HL-60/S4 treated with phorbol 12-myristate 13-acetate at 8.2 ng/mL for 4 days and 3 days (cell line): Measurements from ENCODE around the gene ARPIN.
"Not testable (repeated sequence)": the region's sequence is repeated elsewhere in the genome, so short reads cannot be mapped to it uniquely, and the experiment has no call there.

Source experiments
- in situ Hi-C: fragments of 300-500 bp; cut with MboI; formaldehyde crosslinking; loops from 2 replicates; pipeline ENCODE4 v1.15.0; 2022; ENCODE audit warnings: low sequenced_read_pairs

ARPIN gene

DNA sequence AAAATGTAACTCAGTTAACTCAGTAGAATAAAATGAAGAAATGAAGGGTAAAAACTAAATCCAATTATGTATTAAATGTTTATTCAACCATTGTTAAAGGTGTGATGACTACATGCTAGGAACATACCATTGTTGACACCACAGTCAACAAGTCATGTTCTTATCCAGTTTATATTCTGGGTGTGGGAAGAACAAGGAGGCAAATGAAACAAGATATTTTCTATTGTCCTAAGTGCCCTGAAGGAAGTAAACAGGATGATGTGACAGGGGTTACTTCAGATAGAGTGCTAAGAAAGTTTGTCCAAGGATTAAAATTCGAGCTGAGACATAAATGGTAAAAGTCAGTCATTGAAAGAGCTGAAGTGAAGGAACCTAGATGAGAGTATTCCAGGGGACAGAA, 32.0 kb downstream of the ARPIN start:
- in situ Hi-C loops, result loop anchor here (25.0 kb wide), 1 partner anchor 207 kb away; no protein-coding TSS in a partner anchor

DNA sequence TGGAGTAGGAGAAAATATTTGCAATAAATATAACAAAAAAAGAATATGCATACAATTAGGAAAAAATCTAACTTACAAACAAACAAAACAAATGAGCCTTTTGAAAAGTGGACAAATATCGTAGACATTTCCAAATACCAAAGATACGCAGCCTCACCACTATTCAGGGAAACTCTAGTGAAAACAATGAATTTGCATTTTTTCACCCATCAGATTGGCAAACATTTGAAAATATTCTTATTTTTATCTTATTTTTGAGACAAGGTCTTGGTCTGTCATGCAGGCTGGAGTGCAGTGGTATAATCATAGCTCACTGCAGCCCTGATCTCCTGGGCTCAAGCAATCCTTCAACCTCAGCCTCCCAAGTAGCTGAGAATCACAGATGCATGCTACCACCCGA, 34.4 kb downstream of the ARPIN start:
- in situ Hi-C loops, result loop anchor here (10.0 to 25.0 kb wide), 2 partner anchors 124 to 209 kb away; partner anchors contain the start of gene MESP1

DNA sequence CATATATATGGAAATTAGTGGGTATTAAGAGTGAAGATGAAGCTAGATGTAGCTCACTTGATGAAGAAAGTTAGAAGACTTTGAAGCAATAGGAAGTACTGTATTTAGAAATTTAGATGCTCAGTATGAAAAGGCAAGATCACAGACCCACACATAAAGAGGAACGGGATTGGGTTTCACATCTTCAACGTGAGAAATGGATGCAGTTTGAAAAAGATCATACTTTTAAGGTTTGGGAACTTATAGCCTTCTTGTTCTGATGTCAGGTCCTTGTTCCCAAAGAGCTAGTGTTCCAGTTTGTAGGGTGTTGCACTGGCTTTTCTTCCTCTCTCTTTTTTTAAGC, 35.7 kb downstream of the ARPIN start:
- in situ Hi-C loops, result loop anchor here (10.0 to 25.0 kb wide), 2 partner anchors 122 to 210 kb away; partner anchors contain the start of gene MESP1

DNA sequence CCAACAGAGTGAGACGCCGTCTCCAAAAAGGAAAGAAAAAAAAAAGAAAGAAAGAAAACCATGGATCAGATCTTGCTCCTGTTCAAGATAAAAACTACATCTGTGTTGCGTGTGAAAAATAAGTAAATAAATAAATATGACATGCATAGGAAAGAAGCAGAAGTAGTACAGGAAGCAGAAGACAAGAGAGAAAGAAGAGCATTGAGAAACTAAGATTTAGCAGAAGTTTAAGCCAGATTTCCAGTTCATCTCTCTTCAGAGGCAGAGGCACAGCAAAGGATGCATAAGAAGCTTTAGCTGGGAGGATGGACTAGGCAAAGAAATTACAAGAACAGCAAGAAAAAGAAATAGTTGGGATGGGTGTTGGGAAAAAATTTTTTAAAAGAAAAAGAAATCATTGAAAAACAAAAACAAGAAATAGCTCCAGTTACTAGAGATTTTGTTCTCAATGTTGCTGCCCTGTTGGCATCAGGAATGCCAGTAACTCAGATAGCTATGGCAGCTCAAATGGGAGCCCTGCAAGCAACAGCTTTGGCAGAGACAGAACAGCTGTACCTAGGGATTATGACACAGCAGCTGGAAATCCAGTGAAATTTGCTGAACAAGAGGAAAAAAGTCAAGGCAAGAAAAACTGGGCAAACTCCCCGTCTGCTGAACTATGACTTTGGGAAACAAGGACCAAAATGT, 36.2 kb downstream of the ARPIN start:
- in situ Hi-C loops, result loop anchor here (10.0 to 25.0 kb wide), 2 partner anchors 122 to 211 kb away; partner anchors contain the start of gene MESP1

DNA sequence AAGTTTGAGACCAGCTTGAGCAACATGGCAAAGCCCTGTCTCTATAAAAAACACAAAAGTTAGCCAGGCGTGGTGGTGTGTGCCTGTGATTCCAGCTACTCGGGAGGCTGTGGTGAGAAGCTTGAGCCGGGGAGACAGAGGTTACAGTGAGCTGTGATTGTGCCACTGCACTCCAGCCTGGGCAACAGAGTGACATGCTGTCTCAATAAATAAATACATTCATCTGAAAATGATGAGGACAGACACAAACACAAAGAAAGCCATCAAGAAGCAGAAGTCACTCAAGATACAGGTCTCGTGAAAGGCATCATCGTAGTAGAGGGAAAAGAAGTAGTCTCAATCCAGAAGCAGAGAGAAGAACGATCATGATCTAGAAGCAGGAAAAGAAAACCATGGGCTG, 37.0 kb downstream of the ARPIN start:
- in situ Hi-C loops, result loop anchor here (10.0 to 25.0 kb wide), 2 partner anchors 121 to 212 kb away; partner anchors contain the start of gene MESP1

DNA sequence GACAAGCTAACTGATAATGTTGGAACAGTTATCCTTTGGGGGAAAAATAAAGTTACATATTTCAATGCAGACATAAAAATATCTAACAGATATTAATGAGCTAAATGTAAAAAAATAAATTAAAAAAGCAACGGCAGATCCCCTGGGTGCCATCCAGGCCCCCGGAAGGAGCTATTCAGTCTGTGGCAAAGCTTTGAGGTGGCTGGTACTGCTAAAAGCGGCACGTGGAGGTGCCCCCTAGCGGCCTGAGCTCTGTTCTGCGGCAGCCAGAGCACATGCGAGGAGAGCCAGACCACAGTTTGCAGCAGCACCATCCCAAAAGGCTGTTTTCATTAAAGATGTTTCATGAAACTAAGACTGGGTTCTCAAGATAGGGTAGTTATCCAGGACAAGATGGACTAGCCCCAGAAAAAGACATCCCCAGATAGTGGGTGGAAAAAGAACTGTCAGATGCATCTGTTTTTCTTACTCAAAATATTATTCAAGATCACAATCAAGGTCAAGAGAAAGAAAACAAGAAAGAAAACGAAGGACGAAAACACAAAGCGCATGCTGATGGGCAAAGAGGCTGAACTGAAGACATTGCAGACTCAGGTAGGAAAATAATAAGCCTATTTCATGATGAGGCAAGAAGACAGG, 37.7 kb downstream of the ARPIN start:
- in situ Hi-C loops, result loop anchor here (10.0 to 25.0 kb wide), 2 partner anchors 120 to 212 kb away; partner anchors contain the start of gene MESP1

DNA sequence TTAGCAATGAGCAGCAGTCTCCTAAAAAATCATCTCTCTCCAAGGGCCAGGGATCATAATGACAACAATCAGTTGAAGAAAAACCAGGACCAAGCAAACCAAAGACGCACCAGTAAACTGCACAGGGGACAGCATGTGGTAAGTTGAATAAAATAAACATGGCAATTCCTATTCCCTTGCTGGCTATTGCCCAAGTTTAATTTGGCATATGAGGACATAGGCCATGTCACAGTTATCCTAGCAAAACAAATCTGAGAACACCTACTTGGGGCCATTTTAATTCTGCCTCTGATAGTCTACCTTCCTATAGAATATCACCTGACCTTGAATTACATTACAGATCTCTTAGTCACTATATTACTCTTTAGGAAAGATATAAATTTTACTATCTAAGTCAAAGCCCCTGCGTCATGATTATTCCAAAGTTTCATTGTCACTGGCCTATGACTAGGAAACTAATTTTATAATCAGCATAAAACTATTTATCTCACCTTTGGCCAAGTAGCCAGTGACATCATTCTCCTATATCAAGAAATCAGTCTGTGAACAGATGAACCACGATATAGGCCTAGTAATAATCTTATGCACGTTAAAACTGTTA, 42.0 kb downstream of the ARPIN start:
- in situ Hi-C loops, result loop anchor here (10.0 kb wide), 1 partner anchor 116 kb away; the partner anchor contains the start of gene MESP1

DNA sequence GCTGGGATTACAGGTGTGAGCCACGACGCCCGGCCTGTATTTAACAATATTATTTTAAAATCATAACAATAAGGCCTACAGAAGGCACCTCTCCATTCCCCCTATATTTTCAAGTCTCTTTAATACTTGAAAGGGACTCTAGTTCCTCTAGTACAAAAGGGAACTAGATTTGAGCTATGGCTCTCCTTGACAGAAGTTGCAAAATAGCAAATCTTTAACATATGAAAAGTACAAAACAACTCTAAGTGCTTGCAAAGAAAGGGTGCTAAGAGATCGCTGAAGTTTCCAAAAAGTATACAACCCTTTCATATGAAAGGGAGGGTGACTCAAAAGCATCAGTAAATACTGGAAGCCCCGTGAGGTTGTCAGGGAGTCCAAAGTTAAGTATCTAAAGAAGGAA, 42.7 kb downstream of the ARPIN start:
- in situ Hi-C loops, result loop anchor here (10.0 kb wide), 1 partner anchor 115 kb away; the partner anchor contains the start of gene MESP1

DNA sequence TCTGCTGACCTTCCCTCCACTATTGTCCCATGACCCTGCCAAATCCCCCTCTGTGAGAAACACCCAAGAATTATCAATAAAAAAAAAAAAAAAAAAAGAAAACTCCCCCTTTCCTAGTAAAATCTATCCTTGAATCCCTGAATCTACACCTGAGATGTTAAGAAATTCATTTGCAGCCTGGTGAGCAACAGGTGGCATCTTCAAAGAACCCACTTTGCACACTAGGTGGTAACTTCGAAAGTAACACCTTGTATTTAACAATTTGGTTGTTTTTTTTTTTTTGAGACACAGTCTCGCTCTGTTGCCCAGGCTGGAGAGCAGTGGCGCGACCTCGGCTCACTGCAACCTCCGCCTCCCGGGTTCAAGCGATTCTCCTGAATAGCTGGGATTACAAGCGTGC, 43.3 kb downstream of the ARPIN start:
- in situ Hi-C loops, result not testable (repeated sequence)

DNA sequence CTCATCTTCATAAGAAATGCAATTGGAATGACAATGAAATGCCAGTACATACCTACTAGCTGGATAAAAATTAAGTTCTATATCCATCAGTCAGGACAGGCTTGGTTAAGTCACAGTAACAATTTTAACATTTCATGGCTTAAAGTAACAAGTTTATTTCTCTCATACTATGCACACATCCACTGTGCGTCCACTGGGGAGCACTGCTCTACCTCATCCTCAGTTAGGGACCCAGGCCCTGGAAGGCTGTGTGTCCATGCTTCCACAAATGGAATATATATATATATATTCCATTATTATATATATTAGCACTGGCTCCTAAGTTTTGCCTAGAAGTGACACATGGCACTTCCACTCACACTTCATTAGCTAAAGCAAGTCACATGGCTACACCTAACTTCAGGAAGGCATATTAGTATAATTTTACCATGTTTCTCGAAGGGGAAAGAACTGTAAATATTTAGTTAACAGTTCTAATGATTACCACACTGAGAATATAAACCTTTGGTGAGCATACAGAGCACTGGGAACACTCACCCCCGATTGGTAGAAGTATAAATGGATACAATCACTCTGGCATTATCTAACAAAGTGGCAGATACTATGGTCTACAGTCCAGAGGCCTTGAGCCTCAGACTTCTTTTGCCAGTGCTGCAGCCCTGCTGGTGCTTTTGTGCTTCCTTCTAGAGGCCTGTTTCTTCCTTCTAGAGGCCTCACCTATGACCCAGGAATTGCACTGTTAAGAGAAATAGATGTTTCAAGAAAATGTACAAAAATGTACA, 47.6 kb downstream of the ARPIN start:
- in situ Hi-C loops, result no loop called here

DNA sequence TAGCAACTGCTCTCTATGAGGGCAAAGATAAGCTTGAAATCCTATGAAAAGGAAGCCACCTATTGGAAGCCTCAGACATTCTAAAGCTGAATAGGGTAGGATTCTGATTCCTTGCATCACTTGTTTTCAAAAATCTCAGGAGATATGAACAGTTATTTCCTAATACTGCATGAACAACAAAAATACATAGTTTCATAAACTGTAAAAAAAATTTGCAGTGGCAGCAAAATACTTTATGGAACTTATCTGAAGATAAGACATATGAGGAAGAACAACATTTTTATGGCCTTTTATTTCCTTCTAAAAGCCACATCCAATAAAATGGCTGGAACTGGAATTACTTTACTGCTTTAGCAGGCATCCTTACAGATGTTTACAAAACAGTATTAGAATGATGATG, 48.8 kb downstream of the ARPIN start:
- in situ Hi-C loops, result no loop called here

DNA sequence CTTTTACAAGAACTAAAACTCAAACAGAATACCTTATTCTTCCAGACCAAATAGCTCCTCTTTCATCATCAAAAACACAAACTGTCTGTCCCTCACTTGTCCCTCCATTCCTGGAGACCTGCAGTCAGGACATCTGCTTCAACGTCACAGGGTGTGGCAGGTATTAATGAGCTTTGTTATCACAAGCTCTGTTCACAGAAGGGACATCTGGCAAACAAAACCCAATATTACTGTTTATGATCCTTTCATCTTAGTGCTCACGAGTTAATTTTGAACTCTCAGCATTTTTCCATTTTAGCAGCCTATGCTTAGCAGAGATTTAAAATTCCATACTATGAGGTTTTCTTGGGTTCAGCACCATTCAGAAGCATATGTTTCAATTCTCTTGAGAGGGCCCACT, 51.9 kb downstream of the ARPIN start:
- in situ Hi-C loops, result no loop called here

DNA sequence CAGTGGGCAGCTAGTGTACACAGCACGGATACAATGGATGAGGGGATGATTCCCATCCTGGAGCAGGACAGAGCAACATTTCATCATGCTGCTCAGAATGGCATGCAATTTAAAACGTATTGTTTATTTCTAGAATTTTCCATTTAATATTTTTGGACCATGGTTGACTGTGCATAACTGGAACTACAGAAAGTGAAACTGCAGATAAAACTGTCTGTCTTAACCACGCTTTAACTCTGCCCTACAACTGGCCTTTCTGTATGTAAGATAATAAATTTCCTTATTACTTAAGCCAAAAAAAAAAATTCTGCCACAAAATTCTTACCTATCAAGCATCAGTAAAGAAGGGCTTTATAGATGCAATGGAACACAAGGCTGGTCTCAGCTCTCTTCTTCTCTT, 52.3 kb downstream of the ARPIN start:
- in situ Hi-C loops, result no loop called here

DNA sequence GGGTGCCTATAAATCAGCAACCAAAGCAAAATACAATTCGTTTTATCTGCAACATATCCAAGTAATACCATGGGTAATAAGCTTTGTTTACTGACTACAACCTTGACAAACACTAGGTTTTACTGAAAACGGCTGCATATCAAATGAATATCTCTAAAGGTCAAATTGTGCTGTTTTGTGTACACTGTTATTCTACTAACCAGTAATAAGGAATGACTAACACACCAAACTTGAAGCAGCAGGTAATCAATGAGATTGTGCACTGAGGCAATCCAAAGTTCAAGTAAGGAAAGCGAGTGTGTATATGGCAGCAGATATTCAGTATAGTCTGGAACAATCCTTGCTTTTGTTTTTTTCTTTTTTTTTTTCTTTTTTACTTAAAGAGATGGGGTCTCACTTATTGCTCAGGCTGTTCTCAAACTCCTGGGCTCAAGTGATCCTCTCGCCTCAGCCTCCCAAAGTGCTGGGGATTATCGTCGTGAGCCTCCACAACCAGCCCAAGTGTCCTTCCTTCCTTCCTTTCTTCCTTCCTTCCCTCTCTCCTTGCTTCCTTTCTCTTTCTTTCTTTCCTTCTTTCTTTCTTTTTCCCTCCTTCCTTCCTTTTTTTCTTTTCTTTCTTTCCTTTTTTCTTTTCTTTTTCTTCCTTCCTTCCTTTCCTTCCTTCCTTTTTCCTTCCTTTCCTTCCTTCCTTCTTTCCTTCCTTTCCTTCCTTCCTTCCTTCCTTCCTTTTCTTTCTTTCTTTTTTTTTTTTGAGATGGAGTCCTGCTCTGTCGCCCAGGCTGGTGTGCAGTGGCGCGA, 53.9 kb downstream of the ARPIN start:
- in situ Hi-C loops, result no loop called here

DNA sequence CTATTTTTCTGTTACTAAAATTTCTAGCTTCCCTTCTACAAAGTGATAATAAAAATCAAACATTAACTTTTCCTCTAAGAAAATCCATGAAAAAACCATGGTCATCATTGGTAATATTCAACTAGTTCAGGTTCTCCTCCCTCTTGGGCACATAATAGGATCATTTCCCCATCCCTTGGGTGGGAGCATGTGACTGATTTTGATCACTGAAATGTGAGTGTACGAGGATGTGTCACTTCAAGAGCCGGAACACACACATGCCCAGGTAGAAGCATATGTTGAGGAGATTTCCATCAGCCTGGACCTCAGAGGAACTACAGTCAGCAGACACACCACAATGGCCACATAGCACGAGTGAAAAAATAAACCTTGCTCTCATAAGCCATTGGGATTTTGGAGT, 55.1 kb downstream of the ARPIN start:
- in situ Hi-C loops, result no loop called here

DNA sequence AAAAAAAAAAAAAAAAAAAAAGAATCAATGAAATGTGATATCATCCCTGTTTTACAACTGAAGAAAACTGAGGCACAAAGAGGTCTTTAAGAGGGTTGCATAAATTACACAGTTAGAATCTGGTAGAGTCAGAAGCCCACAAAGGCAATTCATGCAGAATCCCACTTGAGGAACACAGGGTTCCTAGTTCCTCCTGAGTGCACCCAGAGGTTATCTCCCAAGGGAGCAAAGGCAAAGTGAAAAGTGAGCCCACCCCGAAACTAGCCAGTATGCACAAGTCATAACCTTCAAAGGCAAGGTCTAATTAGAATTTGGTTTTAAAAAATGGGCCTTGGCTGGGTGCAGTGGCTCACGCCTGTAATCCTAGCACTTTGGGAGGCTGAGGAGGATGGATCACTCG, 56.8 kb downstream of the ARPIN start:
- in situ Hi-C loops, result no loop called here

DNA sequence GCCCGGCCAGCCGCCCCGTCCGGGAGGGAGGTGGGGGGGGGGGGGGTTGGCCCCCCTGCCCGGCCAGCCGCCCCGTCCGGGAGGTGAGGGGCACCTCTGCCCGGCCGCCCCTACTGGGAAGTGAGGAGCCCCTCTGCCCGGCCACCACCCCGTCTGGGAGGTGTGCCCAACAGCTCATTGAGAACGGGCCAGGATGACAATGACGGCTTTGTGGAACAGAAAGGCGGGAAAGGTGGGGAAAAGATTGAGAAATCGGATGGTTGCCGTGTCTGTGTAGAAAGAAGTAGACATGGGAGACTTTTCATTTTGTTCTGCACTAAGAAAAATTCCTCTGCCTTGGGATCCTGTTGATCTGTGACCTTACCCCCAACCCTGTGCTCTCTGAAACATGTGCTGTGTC, 57.9 kb downstream of the ARPIN start:
- in situ Hi-C loops, result not testable (repeated sequence)

DNA sequence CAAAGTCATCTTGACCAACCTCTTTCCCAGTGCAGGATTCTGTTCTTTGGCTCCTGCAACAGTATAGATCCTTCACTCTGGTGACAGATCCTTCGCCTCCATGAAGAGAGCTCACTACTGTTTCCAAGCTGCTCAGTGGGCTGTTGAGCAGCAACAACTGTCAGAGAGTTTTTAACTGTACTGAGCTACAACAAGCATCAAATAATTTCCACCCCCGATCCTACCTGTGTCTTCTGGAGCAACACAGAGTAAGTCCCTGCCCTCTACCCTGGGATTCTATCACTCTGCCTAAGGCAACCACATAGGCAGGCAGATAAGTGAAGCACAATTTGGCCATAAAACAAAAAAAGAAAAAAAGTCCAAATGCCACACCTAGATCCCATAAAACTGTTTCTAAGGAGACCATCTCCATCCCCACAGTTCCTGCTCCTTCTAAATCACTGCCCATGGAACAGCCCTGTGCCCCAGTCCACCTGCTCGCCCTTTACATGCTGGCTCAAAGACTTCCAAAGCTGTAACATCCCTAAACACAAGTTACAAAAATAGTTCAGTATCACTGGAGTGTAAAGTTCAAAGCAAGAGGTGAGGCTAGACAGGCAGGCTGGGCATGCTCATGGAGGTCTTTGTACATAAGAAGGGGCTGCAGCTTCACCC, 60.3 kb downstream of the ARPIN start:
- in situ Hi-C loops, result no loop called here

DNA sequence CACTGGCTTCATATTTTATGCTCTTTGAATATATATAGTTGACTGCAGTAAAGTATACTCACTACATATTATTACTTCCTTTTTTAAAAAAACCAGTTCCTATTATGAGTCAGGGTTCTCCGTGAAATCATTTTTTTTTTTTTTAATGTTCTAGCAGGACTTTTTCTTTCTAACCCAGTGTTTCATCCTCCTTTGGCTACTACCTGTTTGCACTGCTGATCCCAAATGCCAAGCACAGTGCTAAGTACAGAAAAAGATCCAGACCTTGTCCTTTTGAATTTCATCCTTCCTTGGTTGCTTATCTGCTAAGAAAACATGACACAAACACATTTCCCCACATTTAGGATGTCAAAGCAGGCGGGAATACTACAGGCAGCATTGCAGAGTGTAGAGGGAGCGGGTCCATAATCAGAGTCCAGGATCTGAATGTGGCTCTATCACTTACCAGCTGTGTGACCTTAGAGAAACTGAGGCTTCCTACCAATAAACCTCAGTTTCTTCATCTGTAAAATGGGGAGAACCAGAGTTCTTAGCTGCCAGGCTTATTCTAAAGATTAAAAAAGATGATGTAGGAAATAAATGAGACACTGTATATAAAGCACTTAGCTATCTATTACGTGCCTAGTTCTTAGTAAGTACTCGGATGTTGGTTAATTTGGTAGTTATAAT, 60.9 kb downstream of the ARPIN start:
- in situ Hi-C loops, result no loop called here
